AG04450 (cell line): ENCODE results near the gene S100A1. TPM values are rescaled to one million over a fixed set of nuclear protein-coding genes. Genes with fewer than 3 reads are reported as not detected.

Source experiments
- CTCF ChIA-PET: fragments of 300-600, 350-600 bp; formaldehyde crosslinking; extraction: SDS; loops from one replicate; lab custom pipeline; 2022; ENCODE audit warnings: antibody characterized with exemption, inconsistent platforms; lab: Charles Lee
- POLR2A ChIA-PET: fragments of 350-600 bp; formaldehyde crosslinking; extraction: SDS; loops from one replicate; lab custom pipeline; 2021; ENCODE audit warnings: antibody characterized with exemption, inconsistent platforms; lab: Yijun Ruan, JAX
- DNase-seq: peaks from one replicate; pipeline ENCODE4 v3.0.0-alpha.2; 2011; ENCODE audit warnings: low read depth, low spot score
- H3K27ac ChIP-seq: one replicate; pipeline ENCODE4 v1.5.1; 2012; ENCODE audit warnings: low read depth, low read length, control low read depth
- H3K27me3 ChIP-seq: one replicate; pipeline ENCODE4 v1.6.0; 2012; ENCODE audit warnings: low read length; ENCODE audit not compliant: control insufficient read depth, insufficient read depth
- H3K4me3 ChIP-seq: 2 replicates; pipeline ENCODE4 v1.5.1; 2011; ENCODE audit warnings: mild to moderate bottlenecking, low read depth, low read length, control low read depth
- H3K9me3 ChIP-seq: 2 replicates; pipeline ENCODE4 v1.5.1; 2012; ENCODE audit warnings: low read length; ENCODE audit not compliant: control insufficient read depth, insufficient read depth
- polyA plus RNA-seq: library from polyadenylated mRNA; depleted of rRNA; stranded (reverse); fragments of >200 nt; gene quantifications from 2 replicates; pipeline ENCODE4 v1.2.3, GENCODE V29; 2011
- TF ChIP-seq, protein P1 (sequence below): IDR thresholded peaks from 2 replicates; pipeline ENCODE4 v1.5.1; 2011; ENCODE audit warnings: low read depth, low read length, control low read depth, inconsistent platforms

S100A1 gene
- polyA plus RNA-seq, 1 experiment: 0.21 TPM

GRCh38 chr1:153652805-153653500, 24.7 kb downstream of the S100A1 start:
- TF ChIP-seq, protein P1, sequence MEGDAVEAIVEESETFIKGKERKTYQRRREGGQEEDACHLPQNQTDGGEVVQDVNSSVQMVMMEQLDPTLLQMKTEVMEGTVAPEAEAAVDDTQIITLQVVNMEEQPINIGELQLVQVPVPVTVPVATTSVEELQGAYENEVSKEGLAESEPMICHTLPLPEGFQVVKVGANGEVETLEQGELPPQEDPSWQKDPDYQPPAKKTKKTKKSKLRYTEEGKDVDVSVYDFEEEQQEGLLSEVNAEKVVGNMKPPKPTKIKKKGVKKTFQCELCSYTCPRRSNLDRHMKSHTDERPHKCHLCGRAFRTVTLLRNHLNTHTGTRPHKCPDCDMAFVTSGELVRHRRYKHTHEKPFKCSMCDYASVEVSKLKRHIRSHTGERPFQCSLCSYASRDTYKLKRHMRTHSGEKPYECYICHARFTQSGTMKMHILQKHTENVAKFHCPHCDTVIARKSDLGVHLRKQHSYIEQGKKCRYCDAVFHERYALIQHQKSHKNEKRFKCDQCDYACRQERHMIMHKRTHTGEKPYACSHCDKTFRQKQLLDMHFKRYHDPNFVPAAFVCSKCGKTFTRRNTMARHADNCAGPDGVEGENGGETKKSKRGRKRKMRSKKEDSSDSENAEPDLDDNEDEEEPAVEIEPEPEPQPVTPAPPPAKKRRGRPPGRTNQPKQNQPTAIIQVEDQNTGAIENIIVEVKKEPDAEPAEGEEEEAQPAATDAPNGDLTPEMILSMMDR: no peak
- H3K27me3 ChIP-seq: no peaks in the 10 kb centered on the region
- CTCF ChIA-PET: interaction anchor here (1.6 to 2.6 kb wide), 3 partner anchors 25 to 142 kb away, joined by 5 to 13 read pairs (median 10); partner anchors contain the start of gene S100A13
- no peaks in the 10 kb centered on the region for H3K9me3 ChIP-seq
- H3K27ac ChIP-seq: no peak overlapping the region
- DNase-seq: no peak
- H3K4me3 ChIP-seq: no peak overlapping the region
- POLR2A ChIA-PET: interaction anchor here (1.2 to 1.6 kb wide), 2 partner anchors 15 to 19 kb away, joined by 3 to 9 read pairs; partner anchors contain the start of gene CHTOP

- CTCF ChIA-PET: interaction anchor here (1.0 kb wide), 2 partner anchors 28 to 144 kb away, joined by 4 to 5 read pairs; partner anchors contain the start of gene S100A13
- Histone ChIP-seq H3K4me3 (no peak overlapping the region), H3K27me3 (no peaks in the 10 kb centered on the region), H3K9me3 (no peaks in the 10 kb centered on the region), H3K27ac (no peak overlapping the region)
- TF ChIP-seq, protein P1: no peak
- no peak for DNase-seq
- POLR2A ChIA-PET: no interaction called here
Measured at GRCh38 chr1:153655333-153655732, 27.1 kb downstream of the S100A1 start.

DNA sequence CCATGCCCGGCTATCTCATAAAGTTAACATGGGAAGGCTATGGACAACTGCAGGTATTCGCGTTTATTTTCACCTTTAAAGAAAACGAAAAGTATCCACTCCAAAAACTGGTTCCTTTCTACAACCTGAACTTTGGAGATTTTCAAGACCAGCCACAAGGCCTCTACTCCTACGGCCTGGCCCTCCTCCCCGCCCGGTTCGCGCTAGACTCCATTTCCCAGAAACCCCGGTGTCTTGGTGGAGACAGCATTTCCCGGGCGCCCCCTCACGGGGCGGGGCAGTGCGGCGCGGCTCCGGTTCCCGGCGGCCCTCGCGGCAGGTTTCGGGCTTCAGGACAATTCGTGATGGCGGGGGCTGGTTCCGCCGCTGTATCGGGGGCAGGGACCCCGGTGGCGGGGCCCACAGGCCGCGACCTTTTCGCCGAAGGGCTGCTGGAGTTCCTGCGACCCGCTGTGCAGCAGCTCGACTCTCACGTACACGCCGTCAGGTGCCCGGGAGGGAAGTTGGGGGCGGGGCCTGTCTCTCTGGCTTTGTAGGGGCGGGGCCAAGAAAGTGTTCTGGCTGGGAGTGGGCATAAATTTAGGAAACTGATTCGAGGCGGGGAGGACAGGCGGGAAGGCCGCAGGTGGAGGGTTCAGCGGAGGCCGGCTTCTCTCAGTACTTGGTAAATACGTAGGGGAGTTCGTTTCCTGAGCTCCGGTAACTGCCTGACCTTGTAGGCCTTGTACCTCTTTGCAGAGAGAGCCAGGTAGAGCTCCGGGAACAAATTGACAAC, 30.4 kb downstream of the S100A1 start, which contains the start of gene SNAPIN:
Gene SNAPIN (plus strand): TSS at position 304 of the 775 bp plus-strand sequence. CDS start 41 bp downstream, at position 345.
- Histone ChIP-seq H3K27ac (no peak within 1 kb of the TSS), H3K4me3 (peak within 1 kb of the TSS; percentile 92), H3K27me3 (no peaks in the 10 kb centered on the region), H3K9me3 (no peaks in the 10 kb centered on the region)
- ChIA-PET POLR2A (interaction anchor here (1.5 kb wide), 1 partner anchor 25 kb away, joined by 10 read pairs; the partner anchor contains the start of gene CHTOP), CTCF (interaction anchor here (0.7 to 1.9 kb wide), 6 partner anchors 31 to 487 kb away, joined by 3 to 8 read pairs (median 6); partner anchors contain the start of genes S100A1 and S100A13)
- TF ChIP-seq, protein P1: no peak; the same call in 1 of the 2 replicates
- DNase-seq: peak; percentile 49

- CTCF ChIA-PET: interaction anchor here (0.7 to 1.9 kb wide), 6 partner anchors 31 to 486 kb away, joined by 3 to 8 read pairs (median 6); partner anchors contain the start of genes S100A1 and S100A13
- no peak overlapping the region for H3K27ac ChIP-seq
- TF ChIP-seq, protein P1: no peak
- POLR2A ChIA-PET: interaction anchor here (1.5 kb wide), 1 partner anchor 25 kb away, joined by 10 read pairs; the partner anchor contains the start of gene CHTOP
- H3K4me3 ChIP-seq: peak overlapping the region; percentile 92
- H3K27me3 ChIP-seq: no peaks in the 10 kb centered on the region
- no peaks in the 10 kb centered on the region for H3K9me3 ChIP-seq
- DNase-seq: no peak
Measured at GRCh38 chr1:153659175-153659534, 30.9 kb downstream of the S100A1 start.
